ENCODE measurements around the gene MYADM. TPM values are rescaled to one million over a fixed set of nuclear protein-coding genes. Genes with fewer than 3 reads are reported as not detected.

The MYADM gene
- total RNA-seq, 2 donors from 2014 or later = 112 to 157 TPM

GRCh38 chr19:53916004-53916403, 48.3 kb downstream of the MYADM start:
- Histone ChIP-seq H3K4me1 (ENCODE audit: control insufficient read depth, insufficient read depth, low read length) (no peaks in the 10 kb centered on the region), H3K9ac (ENCODE audit: extremely low read depth, low read length, poor library complexity, severe bottlenecking) (no peak overlapping the region), H3K9me3 (ENCODE audit: control insufficient read depth, low read length) (no peaks in the 10 kb centered on the region), H3K27me3 (ENCODE audit: control insufficient read depth, insufficient read depth, low read length, poor library complexity, severe bottlenecking) (peaks cover 15% of the 10 kb centered on the region), H3K27ac (ENCODE audit: low read depth, low read length) (no peak overlapping the region), H3K36me3 (ENCODE audit: control insufficient read depth, insufficient read depth, low read length) (no peaks in the 10 kb centered on the region), H3K4me3 (ENCODE audit: low read length) (no peak overlapping the region)
- Mint-ChIP-seq H3K27me3 (ENCODE audit: insufficient read depth) (peaks cover 20% of the 10 kb centered on the region), H3K4me3 (no peak overlapping the region), H3K27ac (no peak overlapping the region), H3K9me3 (no peaks in the 10 kb centered on the region), H3K36me3 (ENCODE audit: low read depth) (no peaks in the 10 kb centered on the region), H3K4me1 (no peaks in the 10 kb centered on the region)
- TF ChIP-seq CTCF (conservative IDR thresholded peaks at IDR 0.05) = no peak
- WGBS, 2 experiments (ENCODE audit: insufficient coverage in 1 of 2, insufficient read length in 1 of 2) = 92 to 94% methylated on average over 6 of the region's 6 CpGs
- DNase-seq = no peak

GRCh38 chr19:53917356-53917755, 49.7 kb downstream of the MYADM start:
- no peak for TF ChIP-seq CTCF (conservative IDR thresholded peaks at IDR 0.05)
- no peaks in the 10 kb centered on the region for H3K36me3 Mint-ChIP-seq (ENCODE audit: low read depth)
- DNase-seq = no peak
- H3K27me3 Mint-ChIP-seq (ENCODE audit: insufficient read depth) = peaks cover 6% of the 10 kb centered on the region
- H3K9me3 Mint-ChIP-seq = no peaks in the 10 kb centered on the region
- no peak overlapping the region for H3K9ac ChIP-seq (ENCODE audit: extremely low read depth, low read length, poor library complexity, severe bottlenecking)
- no peaks in the 10 kb centered on the region for H3K36me3 ChIP-seq (ENCODE audit: control insufficient read depth, insufficient read depth, low read length)
- no peak overlapping the region for H3K27ac Mint-ChIP-seq
- H3K4me1 Mint-ChIP-seq = no peaks in the 10 kb centered on the region
- no peak overlapping the region for H3K27ac ChIP-seq (ENCODE audit: low read depth, low read length)
- H3K4me1 ChIP-seq (ENCODE audit: control insufficient read depth, insufficient read depth, low read length) = no peaks in the 10 kb centered on the region
- H3K9me3 ChIP-seq (ENCODE audit: control insufficient read depth, low read length) = no peaks in the 10 kb centered on the region
- peaks cover 2% of the 10 kb centered on the region for H3K27me3 ChIP-seq (ENCODE audit: control insufficient read depth, insufficient read depth, low read length, poor library complexity, severe bottlenecking)
- no peak overlapping the region for H3K4me3 ChIP-seq (ENCODE audit: low read length)
- no peak overlapping the region for H3K4me3 Mint-ChIP-seq
- WGBS, 2 experiments (ENCODE audit: insufficient coverage in 1 of 2, insufficient read length in 1 of 2) = 93 to 98% methylated on average over 7 of the region's 7 CpGs

Other genes with a start within 250 kb of the MYADM start
- gene DPRX, start 235.9 kb upstream of the MYADM start, total RNA-seq = not detected
- 1 to 10 TPM in 1 of 2 donors, under 1 TPM in 1; 0.20 to 2.6 TPM for gene NLRP12, start 43.6 kb upstream of the MYADM start, total RNA-seq
- gene PRKCG, start 14.3 kb downstream of the MYADM start, total RNA-seq = 1 to 10 TPM; 2.7 to 5.6 TPM
- gene CACNG7, start 41.4 kb downstream of the MYADM start, total RNA-seq = 1 to 10 TPM; 2.7 to 3.4 TPM
- 1 to 10 TPM in 1 of 2 donors, under 1 TPM in 1; 0.48 to 4.8 TPM for gene CACNG8, start 95.1 kb downstream of the MYADM start, total RNA-seq
- gene CACNG6, start 123.8 kb downstream of the MYADM start, total RNA-seq = 1 to 10 TPM in 1 of 2 donors, under 1 TPM in 1; 0.92 to 1.8 TPM
- gene VSTM1, start 196.0 kb downstream of the MYADM start, total RNA-seq = not detected
- gene TARM1, start 213.5 kb downstream of the MYADM start, total RNA-seq = not detected
- under 1 TPM; 0.20 to 0.44 TPM for gene OSCAR, start 232.9 kb downstream of the MYADM start, total RNA-seq
- 100 to 1,000 TPM; 196 to 229 TPM for gene NDUFA3, start 235.0 kb downstream of the MYADM start, total RNA-seq
- gene TFPT, start 247.8 kb downstream of the MYADM start, total RNA-seq = 10 to 100 TPM; 19.5 to 21.6 TPM
- gene PRPF31, start 247.9 kb downstream of the MYADM start, total RNA-seq = 10 to 100 TPM; 79.0 to 85.5 TPM

Measured in endodermal cell (in vitro differentiated cells).